ENCODE results near the gene TNFSF18. TPM values are rescaled to one million over a fixed set of nuclear protein-coding genes. Genes with fewer than 3 reads are reported as not detected.
A peak's percentile ranks its signal among the peaks of the same experiment; 100 is the strongest.

The TNFSF18 gene
- total and polyA plus RNA-seq, 10 of the 15 experiments (the other 5 are each of a cell fraction or from before 2014, with no cell fraction given), result not detected

- TF ChIP-seq ATF3 (IDR thresholded peaks at IDR 0.05; ENCODE audit: borderline replicate concordance, extremely low read depth, low read depth, low read length) (no peak), CEBPZ (IDR thresholded peaks at IDR 0.05; ENCODE audit: low read depth, low read length) (no peak), ZNF24 (IDR thresholded peaks at IDR 0.05) (no peak), SMAD5 (IDR thresholded peaks at IDR 0.05; ENCODE audit: low read depth) (no peak), NFYB (IDR thresholded peaks at IDR 0.05; ENCODE audit: insufficient read depth, low read depth, low read length) (no peak), HCFC1 (IDR thresholded peaks at IDR 0.05; ENCODE audit: low read length) (no peak), NR2C2 (IDR thresholded peaks at IDR 0.05; ENCODE audit: borderline replicate concordance, control insufficient read depth, insufficient read length, low read depth) (no peak), NKRF (conservative IDR thresholded peaks at IDR 0.05) (no peak), EZH2 (IDR thresholded peaks at IDR 0.05; ENCODE audit: borderline replicate concordance, control insufficient read depth, low read depth, low read length) (no peak), FOXK2 (IDR thresholded peaks at IDR 0.05) (no peak), RUNX3 (IDR thresholded peaks at IDR 0.05; ENCODE audit: low read length) (peak; percentile 51; the same call in 1 of the 2 replicates), POU2F2 (IDR thresholded peaks at IDR 0.05; ENCODE audit: borderline replicate concordance, low read depth, low read length) (no peak), HDGF (IDR thresholded peaks at IDR 0.05) (no peak), KLF5 (IDR thresholded peaks at IDR 0.05; ENCODE audit: partially characterized antibody) (no peak), MEF2B (IDR thresholded peaks at IDR 0.05; ENCODE audit: partially characterized antibody, poor library complexity, severe bottlenecking) (peak; percentile 62), EGR1 (IDR thresholded peaks at IDR 0.05; ENCODE audit: borderline replicate concordance in 1 of 2, low read depth in 2 of 2, low read length in 2 of 2) (no peak), CBX5 (IDR thresholded peaks at IDR 0.05; ENCODE audit: low read depth) (no peak), USF1 (IDR thresholded peaks at IDR 0.05; ENCODE audit: borderline replicate concordance, extremely low read length, insufficient read depth, low read depth, low read length) (no peak)
- TF ChIP-seq, protein P1, sequence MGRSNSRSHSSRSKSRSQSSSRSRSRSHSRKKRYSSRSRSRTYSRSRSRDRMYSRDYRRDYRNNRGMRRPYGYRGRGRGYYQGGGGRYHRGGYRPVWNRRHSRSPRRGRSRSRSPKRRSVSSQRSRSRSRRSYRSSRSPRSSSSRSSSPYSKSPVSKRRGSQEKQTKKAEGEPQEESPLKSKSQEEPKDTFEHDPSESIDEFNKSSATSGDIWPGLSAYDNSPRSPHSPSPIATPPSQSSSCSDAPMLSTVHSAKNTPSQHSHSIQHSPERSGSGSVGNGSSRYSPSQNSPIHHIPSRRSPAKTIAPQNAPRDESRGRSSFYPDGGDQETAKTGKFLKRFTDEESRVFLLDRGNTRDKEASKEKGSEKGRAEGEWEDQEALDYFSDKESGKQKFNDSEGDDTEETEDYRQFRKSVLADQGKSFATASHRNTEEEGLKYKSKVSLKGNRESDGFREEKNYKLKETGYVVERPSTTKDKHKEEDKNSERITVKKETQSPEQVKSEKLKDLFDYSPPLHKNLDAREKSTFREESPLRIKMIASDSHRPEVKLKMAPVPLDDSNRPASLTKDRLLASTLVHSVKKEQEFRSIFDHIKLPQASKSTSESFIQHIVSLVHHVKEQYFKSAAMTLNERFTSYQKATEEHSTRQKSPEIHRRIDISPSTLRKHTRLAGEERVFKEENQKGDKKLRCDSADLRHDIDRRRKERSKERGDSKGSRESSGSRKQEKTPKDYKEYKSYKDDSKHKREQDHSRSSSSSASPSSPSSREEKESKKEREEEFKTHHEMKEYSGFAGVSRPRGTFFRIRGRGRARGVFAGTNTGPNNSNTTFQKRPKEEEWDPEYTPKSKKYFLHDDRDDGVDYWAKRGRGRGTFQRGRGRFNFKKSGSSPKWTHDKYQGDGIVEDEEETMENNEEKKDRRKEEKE (IDR thresholded peaks at IDR 0.05), result no peak
- TF ChIP-seq, protein P2, sequence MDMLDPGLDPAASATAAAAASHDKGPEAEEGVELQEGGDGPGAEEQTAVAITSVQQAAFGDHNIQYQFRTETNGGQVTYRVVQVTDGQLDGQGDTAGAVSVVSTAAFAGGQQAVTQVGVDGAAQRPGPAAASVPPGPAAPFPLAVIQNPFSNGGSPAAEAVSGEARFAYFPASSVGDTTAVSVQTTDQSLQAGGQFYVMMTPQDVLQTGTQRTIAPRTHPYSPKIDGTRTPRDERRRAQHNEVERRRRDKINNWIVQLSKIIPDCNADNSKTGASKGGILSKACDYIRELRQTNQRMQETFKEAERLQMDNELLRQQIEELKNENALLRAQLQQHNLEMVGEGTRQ (IDR thresholded peaks at IDR 0.05; ENCODE audit: borderline replicate concordance, low read depth, low read length), result no peak
Measured at GRCh38 chr1:173017792-173018191, 32.9 kb downstream of the TNFSF18 start (continued).

Measured in GM12878 (cell line).